Keratinocyte (primary cell): ENCODE results near the gene RPP25L.

Experiments used
- EZH2 ChIP-seq: IDR thresholded peaks from one replicate; pipeline ENCODE4 v1.6.1; 2012; ENCODE audit warnings: inconsistent platforms, mild to moderate bottlenecking, low read length, moderate library complexity
- TF ChIP-seq, protein P1 (sequence below), 3 experiments: IDR thresholded peaks in 1 of 3; conservative IDR thresholded peaks in 1 of 3; optimal IDR thresholded peaks in 1 of 3; 2 replicates in 2 of 3; 3 replicates in 1 of 3; pipeline versions ENCODE3 to v1.5.1; 2011; ENCODE audit warnings: low read length in 3 of 3, mild to moderate bottlenecking in 3 of 3, moderate library complexity in 2 of 3, control low read depth in 1 of 3, inconsistent platforms in 1 of 3; ENCODE audit not compliant: insufficient read depth in 2 of 3; ENCODE audit errors: extremely low read depth in 1 of 3

DNA sequence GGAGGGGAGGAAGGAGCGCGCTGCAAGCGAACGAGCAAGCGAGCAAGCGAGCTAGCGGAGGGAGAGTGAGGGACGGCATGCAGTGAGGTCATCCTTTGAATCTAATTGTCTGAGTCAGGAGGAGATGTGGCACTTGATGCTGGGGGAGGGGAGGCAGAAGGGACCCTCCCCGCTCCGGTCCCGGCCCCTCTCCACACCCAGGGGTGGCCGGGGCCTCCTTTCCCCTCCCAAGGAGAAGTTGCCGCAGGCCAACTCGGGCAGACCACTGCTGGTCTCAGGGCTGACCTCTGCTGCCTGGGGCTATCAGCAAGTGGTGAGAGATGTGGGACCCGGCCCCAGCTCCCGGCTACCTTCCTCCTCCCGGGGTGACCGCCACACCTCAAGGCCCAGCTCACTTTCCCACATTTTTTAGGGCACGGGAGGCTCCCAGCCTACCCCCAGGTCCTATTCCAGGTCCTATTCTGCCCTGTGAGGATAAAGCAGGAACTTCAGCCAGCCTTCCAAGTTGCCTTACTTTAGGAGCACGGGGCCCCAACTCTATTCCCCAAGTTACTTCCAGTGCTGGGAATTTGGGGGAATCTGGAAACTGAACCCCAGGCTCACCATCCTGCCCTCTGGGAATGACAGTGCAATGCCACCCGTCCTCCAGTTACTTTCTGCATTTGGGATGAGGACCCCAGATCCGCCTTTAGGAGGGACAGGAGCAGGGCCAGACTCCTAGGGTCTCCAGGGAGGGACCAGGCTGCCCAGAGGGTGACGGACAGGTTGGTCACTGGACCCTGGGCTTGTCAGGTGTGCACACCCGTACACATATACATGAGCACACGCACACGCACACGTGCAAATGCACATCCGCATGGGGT, 33.4 kb downstream of the RPP25L start:
- TF ChIP-seq, protein P1, sequence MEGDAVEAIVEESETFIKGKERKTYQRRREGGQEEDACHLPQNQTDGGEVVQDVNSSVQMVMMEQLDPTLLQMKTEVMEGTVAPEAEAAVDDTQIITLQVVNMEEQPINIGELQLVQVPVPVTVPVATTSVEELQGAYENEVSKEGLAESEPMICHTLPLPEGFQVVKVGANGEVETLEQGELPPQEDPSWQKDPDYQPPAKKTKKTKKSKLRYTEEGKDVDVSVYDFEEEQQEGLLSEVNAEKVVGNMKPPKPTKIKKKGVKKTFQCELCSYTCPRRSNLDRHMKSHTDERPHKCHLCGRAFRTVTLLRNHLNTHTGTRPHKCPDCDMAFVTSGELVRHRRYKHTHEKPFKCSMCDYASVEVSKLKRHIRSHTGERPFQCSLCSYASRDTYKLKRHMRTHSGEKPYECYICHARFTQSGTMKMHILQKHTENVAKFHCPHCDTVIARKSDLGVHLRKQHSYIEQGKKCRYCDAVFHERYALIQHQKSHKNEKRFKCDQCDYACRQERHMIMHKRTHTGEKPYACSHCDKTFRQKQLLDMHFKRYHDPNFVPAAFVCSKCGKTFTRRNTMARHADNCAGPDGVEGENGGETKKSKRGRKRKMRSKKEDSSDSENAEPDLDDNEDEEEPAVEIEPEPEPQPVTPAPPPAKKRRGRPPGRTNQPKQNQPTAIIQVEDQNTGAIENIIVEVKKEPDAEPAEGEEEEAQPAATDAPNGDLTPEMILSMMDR (optimal IDR thresholded peaks at IDR 0.05 in 1 of 3, IDR thresholded peaks at IDR 0.05 in 1 of 3, conservative IDR thresholded peaks at IDR 0.05 in 1 of 3; ENCODE audit: extremely low read depth in 1 of 3, insufficient read depth in 2 of 3, low read length in 3 of 3): no peak
- TF ChIP-seq EZH2: peak; percentile 83
